Dedifferentiated amniotic fluid mesenchymal stem cell (primary cell): Measurements from ENCODE around the gene OGFOD3.
A peak's percentile ranks its signal among the peaks of the same experiment; 100 is the strongest.
"Not testable (repeated sequence)": the region's sequence is repeated elsewhere in the genome, so short reads cannot be mapped to it uniquely, and the experiment has no call there.

Experiments used
- DNase-seq: peaks from one replicate; pipeline ENCODE4 v3.0.0-alpha.2; 2016; ENCODE audit errors: extremely low spot score

Gene OGFOD3

DNA sequence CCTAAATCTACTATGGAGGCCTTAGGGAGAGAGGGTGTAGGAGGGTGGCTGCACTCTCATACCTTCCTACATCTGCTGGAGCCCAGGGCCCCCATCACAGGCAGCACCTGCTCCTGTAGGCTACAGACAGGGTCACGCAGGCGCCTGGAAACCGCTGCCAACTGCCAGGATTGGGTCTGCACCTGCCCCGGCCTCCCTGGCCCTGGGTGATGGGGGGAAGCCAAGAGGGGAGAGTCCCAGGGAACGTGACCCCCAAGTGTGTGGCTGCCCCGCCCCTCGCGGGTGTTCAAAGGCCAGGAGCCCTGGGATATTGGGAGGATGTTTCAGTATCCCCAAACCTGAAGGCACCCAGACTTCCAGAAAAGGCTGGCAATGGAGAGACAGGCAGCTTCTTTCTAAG lies 64.9 kb downstream of the OGFOD3 start:
- DNase-seq = no peak

DNA sequence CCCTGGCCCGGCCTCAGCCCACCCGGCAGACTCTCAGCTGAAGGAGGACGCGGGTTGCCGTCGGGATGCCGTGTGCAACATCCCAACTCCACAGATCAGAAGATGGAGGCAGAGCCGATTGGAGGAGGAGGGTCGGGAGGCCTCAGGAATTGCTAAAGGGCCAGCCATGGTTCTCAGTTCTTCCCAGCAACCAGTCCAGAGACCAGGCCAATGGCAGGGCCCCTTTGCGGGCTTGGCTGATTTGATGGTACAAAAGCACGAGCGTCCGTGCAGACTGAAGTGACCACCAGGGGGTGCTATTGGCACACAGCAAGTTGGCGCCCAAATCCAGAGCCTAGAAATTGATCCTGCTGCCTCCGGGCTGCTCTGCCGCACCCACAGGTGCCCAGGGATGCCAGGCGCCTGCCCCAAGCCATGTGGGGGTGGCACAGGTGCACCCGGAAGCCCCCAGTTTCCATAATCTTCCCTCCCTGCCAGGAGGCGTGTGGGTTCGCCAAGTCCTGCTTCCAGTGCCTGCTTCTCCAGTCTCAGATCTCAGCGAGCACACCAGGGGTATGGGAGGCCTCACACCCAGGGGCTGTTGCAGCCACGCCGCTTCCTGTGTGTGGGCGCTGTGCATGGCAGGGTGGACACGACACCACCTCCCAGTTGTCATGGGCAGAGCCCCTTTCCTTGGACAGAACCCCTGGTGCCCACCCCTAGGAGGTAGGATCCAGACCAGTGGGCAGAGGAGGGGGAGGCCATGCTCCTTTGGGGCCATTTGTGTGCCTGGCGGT lies 66.5 kb downstream of the OGFOD3 start:
- DNase-seq = peak; percentile 88

GRCh38 chr17:82351254-82351712 lies 67.1 kb downstream of the OGFOD3 start:
- DNase-seq = no peak

DNA sequence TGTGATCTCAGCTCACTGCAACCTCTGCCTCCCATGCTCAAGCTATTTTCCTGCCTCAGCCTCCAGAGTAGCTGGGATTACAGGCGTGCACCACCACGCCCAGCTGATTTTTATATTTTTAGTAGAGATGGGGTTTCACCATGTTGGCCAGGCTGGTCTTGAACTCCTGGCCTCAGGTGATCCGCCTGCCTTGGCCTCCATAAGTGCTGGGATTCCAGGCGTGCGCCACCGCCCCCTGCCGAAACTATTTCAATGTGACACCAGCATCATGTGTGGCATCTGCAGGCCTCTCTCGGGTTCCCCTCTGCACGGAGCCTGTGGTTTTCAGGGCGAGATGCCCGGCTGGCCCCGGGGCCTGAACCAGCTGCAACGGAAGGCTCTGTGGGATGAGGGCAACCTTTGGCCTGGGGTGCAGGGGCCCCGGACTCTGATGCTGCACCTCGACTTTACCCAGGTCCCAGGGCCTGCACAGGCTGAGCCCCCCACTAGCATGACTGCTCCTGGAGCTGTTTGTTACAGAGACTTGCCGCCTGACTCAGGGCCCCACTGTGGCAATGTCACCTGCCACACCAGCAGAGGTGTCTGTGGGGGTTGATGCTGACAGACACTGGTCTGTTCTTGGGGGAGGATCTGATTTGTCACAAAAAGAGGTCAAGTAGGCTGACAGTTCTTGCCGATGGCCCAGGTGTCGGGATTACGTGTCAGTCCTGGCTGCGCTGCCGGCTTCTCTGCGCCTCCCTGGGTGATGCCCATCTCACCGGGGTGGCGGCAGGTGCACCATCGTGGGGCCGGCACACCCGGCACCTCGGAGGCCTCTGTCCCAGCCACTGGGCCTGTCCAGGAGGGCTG lies 68.0 kb downstream of the OGFOD3 start:
- no peak for DNase-seq

- DNase-seq = peak; percentile 19
These were observed 69.1 kb downstream of the OGFOD3 start for GRCh38 chr17:82349287-82349701.

GRCh38 chr17:82348866-82349265 lies 69.5 kb downstream of the OGFOD3 start:
- DNase-seq = no peak

GRCh38 chr17:82348434-82348833 lies 70.0 kb downstream of the OGFOD3 start:
- no peak for DNase-seq

DNA sequence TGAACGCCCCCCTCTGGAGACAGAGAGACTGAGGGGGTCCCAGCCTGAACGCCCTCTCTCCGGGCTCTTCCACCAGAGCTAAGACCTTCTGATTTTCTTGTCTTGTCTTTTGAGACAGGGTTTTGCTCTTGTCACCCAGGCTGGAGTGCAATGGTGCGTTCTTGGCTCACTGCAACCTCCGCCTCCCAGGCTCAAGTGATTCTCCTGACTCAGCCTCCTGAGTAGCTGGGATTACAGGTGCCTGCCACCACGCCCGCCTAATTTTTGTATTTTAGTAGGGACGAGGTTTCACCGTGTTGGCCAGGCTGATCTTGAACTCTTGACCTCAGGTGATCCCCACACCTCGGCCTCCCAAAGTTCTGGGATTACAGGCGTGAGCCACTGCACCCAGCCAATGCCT lies 70.4 kb downstream of the OGFOD3 start:
- DNase-seq = not testable (repeated sequence)

DNA sequence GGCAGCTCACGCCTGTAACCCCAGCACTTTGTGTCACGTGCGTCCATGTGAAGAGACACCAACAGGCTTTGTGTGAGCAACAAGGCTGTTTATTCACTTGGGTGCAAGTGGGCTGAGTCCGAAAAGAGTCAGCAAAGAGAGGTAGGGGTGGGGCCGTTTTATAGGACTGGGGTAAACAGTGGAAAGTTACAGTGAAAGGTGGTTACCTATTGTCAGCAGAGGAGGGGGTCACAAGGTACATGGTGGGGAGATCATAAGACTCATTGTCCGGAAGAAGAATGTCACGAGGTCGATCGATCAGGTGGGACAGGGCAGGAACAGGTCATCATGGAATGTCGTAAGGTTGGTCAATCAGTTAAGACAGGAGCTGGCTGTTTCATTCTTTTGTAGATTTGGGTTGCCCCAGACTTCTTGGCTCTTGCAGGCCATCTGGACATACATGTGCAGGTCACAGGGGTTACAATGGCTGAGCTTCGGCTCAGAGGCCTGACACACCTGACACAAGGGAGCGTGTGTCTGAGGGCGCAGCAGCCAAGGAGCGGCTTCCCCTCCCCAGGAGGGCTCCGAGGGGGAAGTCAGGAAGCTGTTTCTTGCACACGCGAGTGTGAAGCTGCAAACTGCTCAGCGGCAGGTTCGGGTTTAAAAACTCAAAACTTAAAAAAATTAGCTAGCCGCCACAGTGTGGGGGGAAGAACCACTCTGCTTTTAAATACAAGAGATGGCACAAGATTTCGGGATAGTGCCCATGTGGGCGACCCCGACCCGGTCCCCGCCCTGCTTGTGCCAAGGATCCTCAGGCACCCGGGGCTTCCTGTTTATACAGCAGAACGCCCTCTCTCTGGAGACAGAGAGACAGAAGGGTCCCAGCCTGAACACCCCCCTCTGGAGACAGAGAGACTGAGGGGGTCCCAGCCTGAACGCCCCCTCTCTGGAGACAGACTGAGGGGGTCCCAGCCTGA lies 71.8 kb downstream of the OGFOD3 start:
- no peak for DNase-seq

- no peak for DNase-seq
These were observed 73.0 kb downstream of the OGFOD3 start for GRCh38 chr17:82345151-82345976.

- DNase-seq = no peak
These were observed 74.0 kb downstream of the OGFOD3 start for GRCh38 chr17:82344175-82344907.

- no peak for DNase-seq
These were observed 74.8 kb downstream of the OGFOD3 start for GRCh38 chr17:82343560-82343959.

DNA sequence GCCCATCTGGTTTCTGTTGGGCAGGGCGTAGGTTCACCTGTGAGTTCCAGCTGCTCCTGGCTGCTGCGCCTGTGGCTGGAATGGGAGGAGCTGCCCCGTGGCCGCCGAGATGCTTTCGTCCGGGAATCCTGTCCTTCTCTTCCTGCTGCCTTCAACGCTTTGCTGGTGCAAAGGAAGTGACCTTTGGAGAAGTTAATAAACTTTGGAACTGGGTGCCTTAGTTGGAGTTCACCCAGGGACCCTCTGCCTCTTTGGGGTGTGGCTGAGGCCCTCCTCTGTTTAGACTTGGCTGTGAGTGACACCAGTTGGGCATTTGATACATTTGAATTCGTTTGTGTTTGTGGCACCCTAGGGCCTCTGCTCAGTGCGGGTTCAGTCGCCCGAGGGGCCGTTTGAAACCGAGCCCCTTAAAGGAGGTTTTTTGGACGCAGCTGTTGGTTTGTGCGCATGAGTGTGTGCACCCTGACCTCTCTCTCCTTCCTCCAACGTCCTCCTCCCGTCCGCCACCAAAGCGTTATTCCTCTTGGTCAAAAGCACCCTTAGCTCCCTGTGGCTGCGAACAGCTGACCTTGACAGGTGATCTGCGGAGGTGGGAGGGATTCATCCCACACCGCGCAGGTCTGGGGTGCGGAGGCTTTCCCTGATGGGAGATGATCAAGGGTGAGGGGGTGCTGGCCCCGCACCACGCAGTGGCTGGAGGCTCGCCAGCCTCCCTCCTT lies 75.9 kb downstream of the OGFOD3 start:
- no peak for DNase-seq

DNA sequence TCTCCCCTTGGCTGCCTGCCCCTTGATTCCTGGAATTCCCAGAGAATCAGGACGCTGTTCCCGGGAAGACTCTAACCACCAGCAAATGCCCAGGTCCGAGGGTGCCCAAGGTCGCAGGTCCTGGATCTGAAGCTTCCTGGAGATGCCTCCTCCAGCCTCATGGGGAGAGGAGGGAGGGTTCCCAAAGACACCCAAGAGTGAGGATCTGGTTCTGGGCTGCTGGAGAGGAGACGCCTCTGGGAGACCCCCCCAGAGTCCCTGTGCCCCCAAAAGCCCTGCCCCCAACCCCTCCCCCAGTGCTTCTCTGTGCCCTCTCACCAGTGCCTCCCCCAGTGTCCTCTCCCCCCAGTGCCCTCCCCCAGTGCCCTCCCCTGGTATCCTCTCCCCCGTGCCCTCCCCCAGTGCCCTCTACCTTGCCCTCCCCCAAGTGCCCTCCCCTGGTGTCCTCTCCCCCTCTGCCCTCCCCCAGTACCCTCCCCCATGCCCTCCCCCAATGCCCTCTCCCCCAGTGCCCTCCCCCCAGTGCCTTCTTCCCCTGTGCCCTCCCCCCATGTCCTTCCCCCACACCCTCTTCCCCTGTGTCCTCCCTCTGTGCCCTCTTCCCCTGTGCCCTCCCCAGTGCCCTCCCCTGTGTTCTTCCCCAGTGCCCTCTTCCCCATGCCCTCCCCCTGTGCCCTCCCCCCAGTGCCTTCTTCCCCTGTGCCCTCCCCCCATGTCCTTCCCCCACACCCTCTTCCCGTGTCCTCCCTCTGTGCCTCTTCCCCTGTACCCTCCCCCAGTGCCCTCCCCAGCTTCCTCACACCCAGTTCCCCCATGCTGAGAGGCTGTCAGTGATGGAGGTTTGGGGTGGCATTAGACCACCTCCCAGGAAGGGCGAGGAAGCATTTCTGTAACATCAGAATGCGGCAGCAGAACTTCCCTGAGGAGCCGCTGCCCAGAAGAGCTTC lies 78.5 kb downstream of the OGFOD3 start:
- no peak for DNase-seq
